Measurements from ENCODE around the gene DCAF11. TPM values are rescaled to one million over a fixed set of nuclear protein-coding genes. Genes with fewer than 3 reads are reported as not detected.

Gene DCAF11
- total RNA-seq, 1 donor from 2014 or later: 83.5 TPM

GRCh38 chr14:24072436-24072835 lies 42.1 kb upstream of the DCAF11 start:
- no peak for FAIRE-seq

DNA sequence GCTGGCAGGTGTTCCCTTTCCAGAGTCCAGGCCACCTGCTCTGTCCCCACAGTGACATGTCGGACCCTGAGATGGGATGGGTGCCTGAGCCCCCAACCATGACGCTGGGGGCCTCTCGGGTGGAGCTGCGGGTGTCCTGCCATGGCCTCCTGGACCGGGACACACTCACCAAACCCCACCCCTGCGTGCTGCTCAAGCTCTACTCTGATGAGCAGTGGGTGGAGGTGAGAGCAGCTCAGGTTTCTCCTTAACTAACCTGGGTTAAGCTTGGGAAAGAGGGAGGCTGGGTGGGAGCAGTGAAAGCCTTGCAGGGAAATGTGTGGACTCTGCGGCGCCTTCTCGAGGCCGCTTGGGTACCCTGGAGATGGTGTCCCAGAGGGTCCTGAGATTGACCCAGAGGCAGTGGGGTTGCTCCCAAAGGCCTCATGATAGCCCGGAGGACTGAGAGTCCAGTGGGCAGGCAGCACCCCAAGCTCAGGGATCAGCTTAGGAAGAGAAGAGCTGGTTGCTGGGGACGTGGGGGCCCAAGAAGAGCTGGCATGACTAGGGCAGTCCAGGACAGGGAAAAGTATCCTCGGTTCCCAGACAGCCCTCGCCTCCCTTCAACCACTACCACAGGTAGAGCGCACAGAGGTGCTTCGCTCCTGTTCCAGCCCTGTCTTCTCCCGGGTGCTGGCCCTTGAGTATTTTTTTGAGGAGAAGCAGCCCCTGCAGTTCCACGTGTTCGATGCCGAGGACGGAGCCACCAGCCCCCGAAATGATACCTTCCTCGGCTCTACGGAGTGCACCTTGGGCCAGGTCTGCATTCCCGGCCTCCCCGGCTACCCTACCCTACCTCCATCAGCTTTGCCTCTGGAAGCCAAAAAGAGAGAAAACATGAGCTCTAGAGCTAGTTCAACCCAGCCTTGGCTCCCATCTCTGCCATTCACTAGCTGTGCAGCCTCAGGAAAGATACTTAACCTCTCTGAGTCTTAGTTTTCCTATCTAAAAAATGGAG lies 41.4 kb upstream of the DCAF11 start:
- Histone ChIP-seq H3K36me3 (ENCODE audit: control insufficient read depth, insufficient read depth, low read length) (no peaks in the 10 kb centered on the region), H3K4me3 (ENCODE audit: low read depth, low read length) (no peak overlapping the region), H3K27me3 (ENCODE audit: control insufficient read depth, insufficient read depth, low read length) (peaks cover 8% of the 10 kb centered on the region)
- no peak for FAIRE-seq
- no peak for TF ChIP-seq CTCF (IDR thresholded peaks at IDR 0.05; ENCODE audit: insufficient read depth, low read length, severe bottlenecking)
- DNase-seq (ENCODE audit: low read depth): no peak

More at GRCh38 chr14:24072436-24072835, 42.1 kb upstream of the DCAF11 start:
- no peak for DNase-seq (ENCODE audit: low read depth)
- TF ChIP-seq CTCF (IDR thresholded peaks at IDR 0.05; ENCODE audit: insufficient read depth, low read length, severe bottlenecking): no peak
- Histone ChIP-seq H3K27me3 (ENCODE audit: control insufficient read depth, insufficient read depth, low read length) (peaks cover 6% of the 10 kb centered on the region), H3K36me3 (ENCODE audit: control insufficient read depth, insufficient read depth, low read length) (no peaks in the 10 kb centered on the region), H3K4me3 (ENCODE audit: low read depth, low read length) (no peak overlapping the region)

DNA sequence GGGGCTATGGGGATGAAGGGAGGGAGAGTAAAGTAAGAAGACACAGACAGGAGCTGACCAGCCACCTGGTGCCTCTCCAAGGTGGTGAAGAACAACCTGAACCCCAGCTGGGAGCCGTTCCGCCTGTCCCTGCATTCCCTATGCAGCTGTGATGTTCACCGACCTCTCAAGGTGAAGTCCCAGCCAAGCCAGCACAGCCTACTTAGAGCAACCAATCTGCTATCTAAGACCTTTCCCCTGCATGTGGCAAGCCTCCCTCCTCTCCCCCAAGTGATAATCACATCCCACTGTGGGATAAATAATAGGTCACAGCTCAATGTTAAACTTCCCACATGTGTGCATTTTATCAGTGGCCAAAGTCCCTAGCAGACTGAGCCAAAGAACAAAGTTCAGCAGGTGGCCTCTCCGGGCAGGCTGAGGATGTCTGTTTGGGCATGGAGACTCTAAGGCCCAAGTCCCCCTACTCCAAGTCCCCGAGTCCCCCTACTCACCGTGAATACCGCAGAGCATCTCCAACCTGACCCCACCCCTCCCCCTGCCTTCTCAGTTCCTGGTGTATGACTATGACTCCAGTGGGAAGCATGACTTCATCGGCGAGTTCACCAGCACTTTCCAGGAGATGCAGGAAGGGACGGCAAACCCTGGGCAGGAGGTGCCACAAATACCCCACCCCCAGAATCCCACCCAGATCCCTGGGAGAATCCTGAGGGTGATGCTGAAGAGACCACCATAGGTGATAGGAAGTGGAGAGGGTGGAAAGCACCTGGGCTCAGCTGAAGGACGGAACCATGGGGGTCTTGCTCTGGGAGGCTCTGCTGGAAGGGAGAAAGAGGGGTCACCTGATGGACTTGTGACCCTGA lies 39.7 kb upstream of the DCAF11 start:
- FAIRE-seq (no peak), DNase-seq (ENCODE audit: low read depth) (no peak)
- H3K36me3 ChIP-seq (ENCODE audit: control insufficient read depth, insufficient read depth, low read length): no peaks in the 10 kb centered on the region
- peaks cover 9% of the 10 kb centered on the region for H3K27me3 ChIP-seq (ENCODE audit: control insufficient read depth, insufficient read depth, low read length)
- no peak overlapping the region for H3K4me3 ChIP-seq (ENCODE audit: low read depth, low read length)
- no peak for TF ChIP-seq CTCF (IDR thresholded peaks at IDR 0.05; ENCODE audit: insufficient read depth, low read length, severe bottlenecking)

- H3K27me3 ChIP-seq (ENCODE audit: control insufficient read depth, insufficient read depth, low read length): peaks cover 7% of the 10 kb centered on the region
- DNase-seq (ENCODE audit: low read depth) (no peak), FAIRE-seq (no peak)
- no peak overlapping the region for H3K4me3 ChIP-seq (ENCODE audit: low read depth, low read length)
- TF ChIP-seq CTCF (IDR thresholded peaks at IDR 0.05; ENCODE audit: insufficient read depth, low read length, severe bottlenecking): no peak
- H3K36me3 ChIP-seq (ENCODE audit: control insufficient read depth, insufficient read depth, low read length): no peaks in the 10 kb centered on the region
Observed at GRCh38 chr14:24075485-24076301, 38.9 kb upstream of the DCAF11 start.

DNA sequence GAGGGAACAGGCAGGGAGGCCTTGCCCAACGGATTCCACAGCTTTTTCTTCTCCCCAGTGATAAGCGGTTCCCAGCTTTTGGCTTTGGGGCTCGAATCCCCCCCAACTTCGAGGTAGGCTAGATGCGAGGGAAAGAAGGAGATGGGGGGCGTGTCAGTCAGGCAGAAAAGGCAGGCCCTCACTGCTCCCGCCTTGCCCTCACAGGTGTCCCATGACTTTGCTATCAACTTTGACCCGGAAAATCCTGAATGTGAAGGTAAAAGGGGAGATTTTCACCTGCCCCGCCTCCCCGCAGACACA lies 38.3 kb upstream of the DCAF11 start:
- DNase-seq (ENCODE audit: low read depth) (no peak), FAIRE-seq (no peak)
- no peak for TF ChIP-seq CTCF (IDR thresholded peaks at IDR 0.05; ENCODE audit: insufficient read depth, low read length, severe bottlenecking)
- Histone ChIP-seq H3K4me3 (ENCODE audit: low read depth, low read length) (no peak overlapping the region), H3K27me3 (ENCODE audit: control insufficient read depth, insufficient read depth, low read length) (peaks cover 7% of the 10 kb centered on the region), H3K36me3 (ENCODE audit: control insufficient read depth, insufficient read depth, low read length) (no peaks in the 10 kb centered on the region)

Measured in bronchial epithelial cell (primary cell).